Epithelial cell of proximal tubule (primary cell): Measurements from ENCODE around the gene TTLL12. TPM values are rescaled to one million over a fixed set of nuclear protein-coding genes. Genes with fewer than 3 reads are reported as not detected.

ENCODE experiments used
- DNase-seq: peaks from one replicate; pipeline ENCODE4 v3.0.0-alpha.2; 2011; ENCODE audit warnings: low read depth
- H3K4me3 ChIP-seq: 2 replicates; pipeline ENCODE4 v1.5.1; 2011; ENCODE audit warnings: low read depth, mild to moderate bottlenecking, low read length
- CTCF ChIP-seq: conservative IDR thresholded peaks from 2 replicates; pipeline ENCODE4 v1.5.1; 2012; ENCODE audit warnings: low read depth, mild to moderate bottlenecking, low read length
- total RNA-seq: library from RNA; depleted of rRNA; stranded (reverse); fragments of >200 nt; gene quantifications from 2 replicates; pipeline ENCODE4 v1.2.3, GENCODE V29; 2015

Gene TTLL12
- total RNA-seq, 1 donor from 2014 or later, result 91.8 TPM

- no peak for TF ChIP-seq CTCF
- H3K4me3 ChIP-seq, result no peak overlapping the region
- DNase-seq, result no peak
Measured at GRCh38 chr22:43155789-43156188, 31.1 kb downstream of the TTLL12 start.

GRCh38 chr22:43154887-43155536, 31.9 kb downstream of the TTLL12 start:
- no peak overlapping the region for H3K4me3 ChIP-seq
- TF ChIP-seq CTCF, result no peak
- no peak for DNase-seq

GRCh38 chr22:43153899-43154298, 33.0 kb downstream of the TTLL12 start:
- H3K4me3 ChIP-seq, result no peak overlapping the region
- DNase-seq, result no peak
- TF ChIP-seq CTCF, result no peak

GRCh38 chr22:43152357-43153071, 34.4 kb downstream of the TTLL12 start:
- DNase-seq, result no peak
- peak overlapping the region; percentile 65 for H3K4me3 ChIP-seq
- no peak for TF ChIP-seq CTCF

- no peak for TF ChIP-seq CTCF
- DNase-seq, result no peak
- peak overlapping the region; percentile 65 for H3K4me3 ChIP-seq
Measured at GRCh38 chr22:43152003-43152356, 35.0 kb downstream of the TTLL12 start.

- TF ChIP-seq CTCF, result no peak
- no peak for DNase-seq
- H3K4me3 ChIP-seq, result peak within 1 kb of the TSS; percentile 65
Measured at GRCh38 chr22:43151251-43152002, 35.5 kb downstream of the TTLL12 start, which contains the start of gene TSPO. Gene TSPO (plus strand): TSS chr22:43151559. CDS start chr22:43159239, 7,680 bp downstream.
